HG03066 (cell line): ENCODE results near the gene HSCB.
A peak's percentile ranks its signal among the peaks of the same experiment; 100 is the strongest.
"Not testable (repeated sequence)": the region's sequence is repeated elsewhere in the genome, so short reads cannot be mapped to it uniquely, and the experiment has no call there.

Experiments
- ATAC-seq: cut with Tn5 transposase; IDR thresholded peaks from one replicate; pipeline ENCODE4 v1.9.1; 2021; ENCODE audit warnings: low read depth; ENCODE audit not compliant: unreplicated experiment

Gene HSCB

GRCh38 chr22:28738876-28739275, 3.0 kb upstream of the HSCB start:
- ATAC-seq, result not testable (repeated sequence)

- ATAC-seq, result no peak
These were observed 547 bp upstream of the HSCB start for GRCh38 chr22:28741200-28741784.

- ATAC-seq, result no peak
These were observed 723 bp downstream of the HSCB start for GRCh38 chr22:28742562-28742962.

- ATAC-seq, result no peak
These were observed 2.0 kb downstream of the HSCB start for GRCh38 chr22:28743852-28744251.

GRCh38 chr22:28750471-28750881, 8.6 kb downstream of the HSCB start:
- ATAC-seq, result no peak

GRCh38 chr22:28754512-28754911, 12.7 kb downstream of the HSCB start:
- ATAC-seq, result not testable (repeated sequence)

GRCh38 chr22:28759861-28760560, 18.2 kb downstream of the HSCB start:
- ATAC-seq, result no peak

GRCh38 chr22:28761449-28761755, 19.6 kb downstream of the HSCB start:
- no peak for ATAC-seq

GRCh38 chr22:28762000-28762399, 20.2 kb downstream of the HSCB start:
- not testable (repeated sequence) for ATAC-seq

- ATAC-seq, result no peak
These were observed 24.8 kb downstream of the HSCB start for GRCh38 chr22:28766628-28767027.

GRCh38 chr22:28768701-28769393, 27.0 kb downstream of the HSCB start:
- no peak for ATAC-seq

- no peak for ATAC-seq
These were observed 27.7 kb downstream of the HSCB start for GRCh38 chr22:28769394-28770085.

- ATAC-seq, result no peak
These were observed 29.5 kb downstream of the HSCB start for GRCh38 chr22:28771195-28771791.

- ATAC-seq, result peak; percentile 86
These were observed 31.0 kb downstream of the HSCB start, which contains the start of gene CCDC117 for GRCh38 chr22:28772633-28773460. CCDC117 (plus strand) TSS chr22:28772695; CDS start chr22:28772850, 155 bp downstream.

GRCh38 chr22:28773461-28773867, 31.6 kb downstream of the HSCB start:
- ATAC-seq, result peak; percentile 26

- no peak for ATAC-seq
These were observed 32.5 kb downstream of the HSCB start for GRCh38 chr22:28774378-28774777.

GRCh38 chr22:28779833-28780232, 38.0 kb downstream of the HSCB start:
- no peak for ATAC-seq

GRCh38 chr22:28780296-28780695, 38.5 kb downstream of the HSCB start:
- no peak for ATAC-seq

- ATAC-seq, result no peak
These were observed 42.2 kb downstream of the HSCB start for GRCh38 chr22:28783786-28784671.
